HG02798 (cell line): Measurements from ENCODE around the gene DNAJC4.

ENCODE experiments used
- ATAC-seq: cut with Tn5 transposase; IDR thresholded peaks from one replicate; pipeline ENCODE4 v1.9.1; 2021; ENCODE audit warnings: mild to moderate bottlenecking; ENCODE audit not compliant: unreplicated experiment, poor library complexity

DNAJC4 gene

DNA sequence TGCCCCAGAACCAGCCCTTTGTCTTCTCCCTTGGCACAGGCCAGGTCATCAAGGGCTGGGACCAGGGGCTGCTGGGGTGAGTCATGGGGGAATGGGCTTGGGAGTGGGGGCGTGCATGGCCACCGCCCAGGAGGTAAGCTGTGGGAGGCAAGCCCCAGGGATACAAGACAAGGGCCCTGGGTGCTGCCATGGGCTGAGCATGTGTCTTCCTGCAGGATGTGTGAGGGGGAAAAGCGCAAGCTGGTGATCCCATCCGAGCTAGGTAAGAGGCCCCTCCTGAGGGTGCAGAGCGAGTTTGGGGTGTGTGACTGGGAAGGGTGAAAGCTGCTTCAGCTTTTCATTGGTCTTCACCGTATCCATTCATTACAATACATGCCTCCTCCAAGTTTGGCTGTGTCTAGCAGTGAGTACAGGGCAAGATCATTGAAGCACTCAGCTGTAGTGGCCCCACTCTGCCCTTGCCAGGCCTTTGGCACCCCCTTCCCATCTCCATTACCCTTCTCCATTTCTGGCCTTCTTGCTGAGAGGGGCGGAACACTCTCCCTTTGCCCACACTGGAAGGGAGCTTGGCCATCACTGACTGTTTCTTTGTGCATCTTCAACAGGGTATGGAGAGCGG lies 13.0 kb downstream of the DNAJC4 start:
- ATAC-seq = no peak

DNA sequence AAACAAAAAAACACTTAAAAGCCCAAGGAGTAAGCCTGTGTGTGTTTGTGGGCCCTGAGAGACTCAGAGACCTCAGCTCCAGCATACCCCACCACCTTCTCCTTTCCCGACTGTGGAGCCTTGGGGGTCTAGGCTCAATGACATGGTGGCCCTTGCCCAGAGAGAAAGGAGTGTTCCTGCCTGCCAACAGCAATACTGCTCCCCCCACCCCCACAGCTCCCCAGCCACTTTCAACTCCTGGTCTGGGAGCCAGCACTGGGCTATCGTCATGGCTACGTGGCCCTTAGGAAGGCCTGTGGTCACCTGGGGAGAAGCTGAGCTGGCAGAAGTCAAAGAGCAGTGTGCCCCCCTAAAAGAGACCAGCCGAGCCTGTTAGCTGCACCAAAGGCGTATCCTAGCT lies 13.8 kb downstream of the DNAJC4 start:
- no peak for ATAC-seq

DNA sequence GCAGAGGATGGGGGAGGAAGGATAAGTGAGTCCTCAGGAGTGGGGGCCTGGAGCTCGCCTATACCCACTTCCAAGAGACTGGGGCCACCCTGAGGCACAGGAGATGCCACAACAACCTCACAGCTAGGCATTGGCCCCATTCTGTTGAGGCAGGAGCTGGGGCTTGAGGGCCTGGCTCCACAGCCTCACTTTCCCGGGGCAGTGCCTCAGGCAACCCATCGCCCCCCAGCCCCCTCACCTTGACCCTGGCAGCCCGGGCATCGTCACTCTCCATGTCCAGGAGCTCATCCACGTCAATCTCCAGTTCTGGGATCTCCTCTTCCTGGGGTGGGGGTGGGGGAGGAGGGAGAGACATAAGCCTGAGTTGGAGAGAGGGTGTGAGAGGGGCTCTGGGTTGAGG lies 14.6 kb downstream of the DNAJC4 start:
- no peak for ATAC-seq

DNA sequence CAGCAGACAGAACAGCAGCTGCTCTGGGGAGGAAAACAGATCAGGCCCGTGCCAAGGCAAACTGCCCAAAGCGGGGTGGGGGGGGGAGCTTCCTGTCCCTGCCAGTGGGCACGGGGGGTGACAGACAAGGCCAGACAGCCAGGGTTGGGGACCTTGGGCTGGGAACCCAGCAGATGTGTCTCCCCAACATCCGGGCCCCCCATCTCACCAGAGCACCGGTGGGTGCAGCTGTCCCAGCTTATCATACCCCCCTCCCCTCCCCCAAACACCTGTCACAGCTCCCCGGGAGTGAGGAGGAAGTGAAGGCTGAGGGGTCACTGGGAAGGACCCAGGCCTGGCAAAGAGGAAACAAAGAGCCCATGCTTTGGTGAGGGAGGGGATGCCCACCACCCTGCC lies 15.1 kb downstream of the DNAJC4 start:
- no peak for ATAC-seq

DNA sequence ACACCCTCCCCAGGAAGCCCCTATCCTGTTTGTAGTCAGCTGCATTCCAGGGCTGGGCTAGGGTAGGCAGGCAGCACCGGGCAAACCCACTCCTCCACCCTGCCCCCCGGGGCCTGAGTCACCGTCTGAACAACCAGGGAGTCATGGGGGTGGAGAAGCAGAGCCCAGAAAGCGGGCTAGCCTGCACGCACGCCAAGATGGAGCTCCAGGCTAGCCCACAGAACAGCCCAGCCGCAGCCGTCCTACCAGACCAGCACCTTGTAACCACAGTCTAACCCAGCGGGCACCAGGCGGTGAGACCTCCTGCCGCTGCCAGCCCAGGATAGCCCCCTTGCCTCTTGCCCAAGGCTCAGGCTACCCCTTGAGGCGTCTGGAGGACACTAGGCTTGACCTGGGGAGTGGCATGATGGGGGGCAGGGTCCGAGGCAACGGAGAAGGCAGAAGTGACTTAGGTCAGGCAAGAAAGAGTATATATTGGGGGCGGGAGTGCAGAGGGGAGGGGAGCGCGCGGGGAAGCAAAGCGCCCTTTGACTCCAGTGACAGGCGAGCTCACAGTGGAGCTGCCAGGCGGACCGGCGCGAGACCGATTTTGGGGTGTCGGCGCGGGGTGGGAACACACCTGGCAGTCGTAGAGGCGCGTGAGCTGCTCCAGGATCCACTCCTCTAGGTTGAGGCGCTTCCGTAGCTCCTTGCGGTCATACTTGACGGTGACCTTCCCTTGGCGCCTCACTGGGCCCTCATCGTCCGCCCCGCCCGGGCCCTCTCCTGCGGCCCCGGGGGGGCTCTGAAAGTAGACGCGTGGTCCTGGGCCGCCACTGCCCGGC lies 15.7 kb downstream of the DNAJC4 start:
- no peak for ATAC-seq

DNA sequence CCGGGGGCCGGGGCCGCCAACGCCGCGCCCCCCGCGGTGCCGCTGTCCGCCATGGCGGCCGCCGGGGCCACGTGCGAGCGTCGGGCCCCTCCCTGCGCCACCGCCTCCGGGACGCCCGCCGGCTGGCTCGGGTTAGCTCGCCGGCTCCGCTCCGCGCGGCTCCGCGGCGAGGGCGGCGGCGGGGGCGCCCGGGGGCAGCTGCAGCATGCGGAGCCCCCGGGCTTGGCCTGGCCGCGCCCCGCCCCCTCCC lies 16.2 kb downstream of the DNAJC4 start:
- peak; percentile 22 for ATAC-seq

DNA sequence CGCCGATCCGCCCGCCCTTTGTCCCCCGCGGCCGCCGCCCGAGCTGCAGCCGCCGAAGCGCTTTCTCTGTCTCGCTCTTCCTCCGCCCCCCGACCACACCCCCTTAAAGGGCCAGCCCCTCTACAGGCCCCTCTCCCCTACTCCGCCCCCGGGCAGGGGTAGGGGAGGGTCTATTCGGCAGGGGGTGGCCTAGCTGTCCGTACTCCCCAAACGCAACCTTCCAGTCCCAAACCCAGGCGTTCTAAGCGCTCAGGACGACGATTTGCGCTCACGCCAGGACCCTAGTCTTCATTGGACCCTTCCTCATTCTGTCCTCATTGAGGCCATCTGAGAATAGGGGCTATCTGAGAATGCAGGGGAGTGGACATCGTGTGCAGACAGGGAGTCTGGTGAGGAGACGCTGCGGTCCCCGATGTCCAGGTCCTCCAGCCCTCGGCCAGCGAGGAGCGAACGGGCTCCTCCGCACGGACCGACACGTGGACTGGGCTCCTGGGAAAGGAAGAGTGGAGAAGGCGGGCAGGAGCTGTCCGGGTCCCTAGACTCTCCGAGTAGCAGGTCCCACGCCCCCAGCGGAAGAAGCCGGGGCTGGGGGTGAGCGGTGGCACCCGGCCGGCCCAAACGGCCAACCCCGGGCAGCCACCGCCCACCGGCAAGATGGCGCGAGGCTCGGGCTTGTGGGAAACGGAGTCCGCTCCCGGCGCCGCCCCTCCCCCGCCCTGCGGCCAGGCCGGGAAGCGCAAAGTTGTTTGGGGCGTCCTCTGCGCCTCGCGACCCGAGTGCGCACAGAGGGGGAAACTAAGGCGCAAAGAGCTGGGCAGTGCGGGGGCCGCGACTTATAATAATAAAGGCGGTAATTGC lies 16.8 kb downstream of the DNAJC4 start, which contains the start of gene PPP1R14B:
TSS of gene PPP1R14B (minus strand) at position 73 of the 858 bp plus-strand sequence. CDS start 270 bp downstream, outside the sequence.
- peak; percentile 42 for ATAC-seq

DNA sequence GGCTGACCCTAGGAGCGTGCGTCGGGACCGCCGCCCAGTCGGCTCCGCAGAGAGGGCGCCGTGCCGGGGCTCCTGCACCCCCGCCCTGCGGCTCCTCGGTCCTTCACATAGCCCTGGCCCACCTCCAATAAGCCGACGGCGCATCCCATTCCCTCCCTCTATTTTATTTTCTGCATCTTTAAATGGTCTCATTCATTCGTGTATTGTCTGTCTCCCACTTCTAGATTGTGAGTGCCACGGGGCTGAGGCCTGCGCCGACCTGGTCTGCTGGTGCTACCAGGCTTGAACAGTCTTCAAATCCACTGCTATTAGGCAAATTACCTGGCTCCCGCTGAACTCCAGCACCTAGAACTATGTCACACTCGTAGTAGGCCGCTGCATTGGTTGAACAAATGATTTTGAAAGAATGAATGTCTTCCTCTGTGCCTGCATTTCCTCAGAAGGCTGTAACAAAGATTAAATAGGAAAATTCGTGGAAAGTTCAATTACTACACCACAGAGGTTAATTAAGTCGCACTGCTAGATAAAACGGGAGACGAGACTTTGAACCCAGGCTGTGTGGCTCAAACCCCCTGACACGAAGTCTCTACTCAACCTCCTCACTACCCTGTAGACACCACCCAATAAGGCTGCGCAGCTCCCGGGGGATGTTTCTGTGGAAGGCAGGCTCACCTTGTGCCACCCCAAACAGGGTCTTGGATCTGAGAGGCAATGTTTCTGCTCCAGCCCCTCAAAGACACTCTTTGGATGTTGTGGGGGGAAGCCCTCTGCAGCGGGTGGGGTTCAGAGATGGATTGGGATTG lies 17.6 kb downstream of the DNAJC4 start:
- no peak for ATAC-seq

DNA sequence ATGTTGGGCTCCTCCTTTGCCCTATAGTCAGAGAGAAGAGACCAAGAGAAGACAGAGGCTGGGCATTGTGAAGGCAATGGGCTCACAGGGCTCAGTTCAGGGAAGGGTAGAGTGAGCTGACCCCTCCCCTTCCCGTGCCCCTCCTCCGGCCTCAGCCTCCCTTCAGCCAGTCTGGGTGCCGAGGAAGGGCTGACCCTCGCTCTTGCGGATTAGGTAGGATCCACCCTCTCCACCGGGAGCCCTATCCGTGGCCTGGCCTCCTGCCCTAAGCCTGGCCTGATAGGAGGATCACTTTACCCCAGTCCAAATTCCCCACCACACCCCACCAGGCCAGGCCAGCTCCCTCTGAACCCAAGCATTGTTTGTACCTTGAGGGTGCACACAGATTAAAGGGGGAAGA lies 18.2 kb downstream of the DNAJC4 start:
- ATAC-seq = no peak

DNA sequence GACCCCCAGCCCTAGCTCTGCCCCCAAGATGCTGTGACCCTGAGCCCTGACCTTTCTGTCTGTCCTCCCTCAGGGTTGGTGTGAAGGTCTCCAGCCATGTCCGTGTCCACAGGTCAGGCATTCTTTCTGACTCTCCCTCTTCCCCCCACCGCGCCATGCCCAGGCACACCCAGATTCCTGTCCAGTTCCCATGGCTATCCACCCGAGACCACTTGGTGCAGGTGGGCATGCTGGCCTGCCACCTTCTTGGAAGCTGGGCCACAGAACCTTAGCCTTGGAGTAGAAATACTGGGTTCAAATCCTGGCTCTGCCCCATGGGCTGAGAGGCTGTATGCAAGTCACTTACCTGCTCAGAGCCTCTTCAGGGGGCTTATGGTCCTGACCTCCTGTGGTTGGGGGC lies 18.7 kb downstream of the DNAJC4 start:
- no peak for ATAC-seq

DNA sequence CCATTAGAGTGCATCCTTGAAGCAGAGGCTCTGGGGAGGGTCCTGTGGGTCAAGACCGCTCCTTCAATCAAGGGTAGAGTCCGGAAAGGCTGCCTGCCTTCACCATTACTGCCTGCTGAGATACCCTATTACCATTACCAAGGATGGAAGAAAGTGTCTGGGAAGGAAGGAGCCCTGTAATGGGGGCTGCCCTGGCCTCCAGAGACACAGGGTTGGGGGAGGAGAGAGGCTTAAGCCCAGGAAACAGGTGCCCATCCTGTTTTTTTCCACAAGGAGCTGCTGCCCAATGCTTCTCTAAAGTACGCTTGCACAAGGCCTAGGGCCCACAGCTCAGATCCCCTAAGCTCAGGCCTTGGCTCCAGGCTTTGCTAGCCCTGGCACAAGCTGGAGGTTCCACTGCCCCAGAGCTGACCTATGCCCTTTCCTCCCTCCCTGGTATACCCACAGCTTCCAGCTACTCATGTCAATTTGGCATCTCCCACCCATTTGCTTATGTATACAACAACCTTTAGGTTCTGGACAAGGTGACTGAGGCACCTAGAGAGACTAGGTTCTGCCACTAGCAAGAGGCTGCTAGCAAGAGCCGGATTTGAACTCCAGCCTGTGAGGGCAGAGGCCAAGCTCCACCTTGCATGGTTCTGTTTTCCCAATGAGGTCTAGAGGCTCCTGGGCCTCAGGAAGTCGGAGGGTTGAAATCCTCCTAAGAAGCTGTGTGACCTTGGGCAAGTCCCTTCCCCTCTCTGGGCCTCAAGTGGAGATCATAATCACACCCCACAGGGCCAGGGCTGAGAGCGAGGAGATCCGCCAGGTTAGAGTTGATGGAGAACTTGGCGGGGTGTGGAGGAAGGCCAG lies 19.4 kb downstream of the DNAJC4 start:
- ATAC-seq = no peak

DNA sequence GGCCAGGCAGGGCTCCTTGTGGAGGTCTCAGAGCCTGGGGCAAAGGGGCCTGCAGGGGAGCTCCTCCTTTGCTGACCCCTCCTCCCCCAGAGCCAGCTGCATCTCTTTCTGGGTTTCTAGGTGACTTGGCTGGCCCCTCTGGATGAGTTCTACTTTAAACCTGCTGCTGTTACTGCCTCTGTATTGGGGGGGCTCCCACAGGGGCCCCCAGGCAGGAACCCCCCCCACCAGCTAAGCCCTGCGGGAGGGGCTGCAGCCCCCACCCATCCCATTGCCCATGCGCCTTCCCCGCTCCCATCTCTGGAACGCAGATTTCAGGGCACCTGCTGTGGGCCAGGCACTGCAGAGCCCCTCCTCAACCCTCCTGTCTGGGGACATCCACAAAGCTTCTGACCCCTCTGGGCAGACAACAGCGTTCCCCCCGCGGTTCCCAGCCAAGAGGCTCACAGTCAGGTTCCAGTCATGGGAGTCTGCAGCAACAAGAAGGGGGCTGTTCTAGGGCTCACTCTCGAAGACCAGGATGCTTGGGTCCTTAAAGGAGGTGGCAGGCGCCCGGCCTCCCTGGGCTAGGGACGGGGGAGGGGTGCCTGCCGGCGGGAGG lies 20.2 kb downstream of the DNAJC4 start:
- ATAC-seq = no peak

DNA sequence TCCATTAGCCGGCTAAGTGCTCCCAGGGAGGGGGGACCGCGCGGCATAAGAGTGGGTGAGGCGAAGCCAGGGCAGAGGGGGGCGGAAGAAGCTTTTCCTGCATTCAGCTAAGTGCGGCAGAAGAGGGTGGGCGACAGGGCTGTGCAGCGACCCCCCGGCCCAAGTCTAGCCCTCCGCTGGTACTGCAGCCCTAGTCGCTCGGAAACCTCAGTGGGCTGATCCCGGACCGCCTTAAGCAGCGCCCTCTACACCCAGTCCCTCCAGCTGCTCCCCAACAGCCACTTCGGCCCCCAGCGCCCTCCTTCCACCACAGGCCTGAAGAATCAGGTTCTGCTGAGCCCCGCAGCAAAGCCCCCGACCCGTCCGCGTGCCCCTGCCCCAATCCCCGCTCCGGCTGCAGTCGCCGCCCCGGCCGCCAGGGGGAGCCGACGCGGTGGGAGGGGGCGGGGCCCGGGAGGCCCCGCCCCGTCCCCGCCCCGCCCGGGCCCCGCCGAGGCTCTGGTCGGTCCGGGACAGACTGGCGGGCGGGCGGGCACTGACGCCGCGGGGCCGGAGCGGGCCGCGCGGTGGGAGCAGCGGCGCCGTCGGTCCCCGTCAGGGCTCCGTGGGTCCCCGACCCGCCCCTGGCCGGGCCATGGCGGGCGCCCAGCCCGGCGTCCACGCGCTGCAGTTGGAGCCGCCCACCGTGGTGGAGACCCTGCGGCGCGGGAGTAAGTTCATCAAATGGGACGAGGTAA lies 20.8 kb downstream of the DNAJC4 start, which contains the start of gene PLCB3:
TSS of gene PLCB3 (plus strand) at position 515 of the 737 bp plus-strand sequence. CDS start at position 635, 120 bp downstream.
- peak; percentile 46 for ATAC-seq

DNA sequence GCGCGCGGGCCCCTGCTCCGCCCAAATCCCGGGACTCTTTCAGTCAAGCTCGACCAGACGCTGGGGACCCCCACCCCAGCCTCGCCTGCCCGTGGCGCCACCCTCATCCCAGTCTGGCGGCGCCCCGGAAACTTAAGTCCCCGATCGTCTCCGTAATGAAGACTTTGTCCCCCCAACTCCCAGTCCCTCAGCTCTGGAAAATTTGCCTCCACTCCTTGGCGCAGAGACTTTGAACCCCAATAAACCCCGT lies 21.3 kb downstream of the DNAJC4 start:
- ATAC-seq = no peak

DNA sequence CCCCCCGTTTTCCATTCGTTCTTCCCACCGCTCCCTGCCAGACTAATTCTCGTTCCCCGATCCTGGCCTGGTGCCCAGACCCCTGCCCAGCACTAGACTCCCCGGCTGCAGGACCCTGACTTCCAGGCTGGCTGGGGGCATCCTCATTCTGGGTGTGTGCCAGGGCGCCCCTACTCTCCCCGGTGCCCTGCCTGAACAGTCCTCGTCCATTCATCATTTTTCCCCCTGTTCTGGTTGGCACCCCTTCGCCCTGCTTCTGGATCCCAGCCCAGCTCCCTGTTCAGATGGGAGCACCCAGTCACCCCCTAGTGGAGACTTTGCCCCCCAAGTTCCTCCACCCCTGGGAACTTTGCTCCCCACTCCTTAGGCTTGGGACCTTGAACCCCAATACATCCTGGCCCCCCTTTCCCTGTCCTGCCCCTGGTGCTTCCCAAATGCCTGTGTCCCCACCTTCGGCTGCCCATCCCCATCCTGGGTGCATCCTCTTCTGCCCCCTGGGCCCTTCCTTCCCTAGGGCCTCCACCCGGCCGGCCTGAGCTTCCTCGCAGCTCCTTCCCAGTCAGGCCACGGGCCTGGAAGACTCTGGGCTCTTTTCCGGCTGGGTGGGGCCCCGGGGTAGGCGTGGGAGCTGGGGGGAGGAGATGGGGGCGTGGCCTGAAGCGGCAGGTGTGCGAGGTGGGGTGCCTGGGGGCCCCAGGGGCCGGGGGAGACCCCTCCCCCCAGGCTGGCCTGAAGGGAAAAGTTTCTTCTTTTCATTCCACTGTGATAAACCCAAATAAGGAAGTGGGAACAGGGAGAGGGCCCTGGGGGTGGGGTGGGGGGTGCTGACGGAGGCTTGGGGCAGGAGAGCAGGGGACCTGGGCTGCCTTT lies 21.9 kb downstream of the DNAJC4 start:
- ATAC-seq = no peak

DNA sequence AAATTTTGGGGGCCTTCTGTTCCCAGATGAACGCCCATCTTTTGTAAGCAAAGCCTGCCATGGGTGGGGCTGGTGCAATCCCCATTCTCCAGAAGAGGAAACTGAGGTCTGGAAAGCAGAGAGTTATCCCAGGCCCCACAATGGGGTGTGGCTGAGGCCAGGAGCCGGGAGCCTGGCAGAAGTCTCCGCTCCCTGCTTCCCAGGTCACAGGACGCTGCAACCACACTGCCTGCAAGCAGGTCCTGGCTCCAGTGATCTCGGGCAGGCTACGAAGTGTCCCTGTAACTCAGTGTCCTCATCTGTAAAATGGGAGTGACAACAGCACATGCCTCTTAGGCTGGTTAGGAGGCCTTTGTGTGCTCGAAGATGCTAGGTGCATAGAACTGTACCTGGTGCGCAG lies 22.7 kb downstream of the DNAJC4 start:
- ATAC-seq = no peak

DNA sequence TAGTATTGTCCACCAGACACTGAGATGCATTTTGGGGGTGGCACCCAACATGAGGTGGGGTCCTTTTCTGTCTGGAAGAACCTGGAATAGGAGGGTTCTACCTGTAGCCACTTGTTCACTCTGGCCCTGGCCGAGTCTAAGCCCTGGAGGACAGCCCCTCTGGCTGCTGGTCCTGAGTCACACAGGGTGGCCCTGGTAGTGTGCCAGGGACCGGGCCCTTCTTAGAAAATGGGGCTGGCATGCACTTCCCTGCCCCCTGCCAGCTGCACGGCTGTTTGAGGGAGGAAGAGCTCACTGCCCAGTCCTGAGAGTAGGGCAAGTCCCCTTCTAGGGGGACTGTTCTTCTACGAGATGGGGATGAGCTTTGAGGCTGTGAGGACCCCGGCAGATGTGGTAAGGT lies 23.1 kb downstream of the DNAJC4 start:
- ATAC-seq = no peak

DNA sequence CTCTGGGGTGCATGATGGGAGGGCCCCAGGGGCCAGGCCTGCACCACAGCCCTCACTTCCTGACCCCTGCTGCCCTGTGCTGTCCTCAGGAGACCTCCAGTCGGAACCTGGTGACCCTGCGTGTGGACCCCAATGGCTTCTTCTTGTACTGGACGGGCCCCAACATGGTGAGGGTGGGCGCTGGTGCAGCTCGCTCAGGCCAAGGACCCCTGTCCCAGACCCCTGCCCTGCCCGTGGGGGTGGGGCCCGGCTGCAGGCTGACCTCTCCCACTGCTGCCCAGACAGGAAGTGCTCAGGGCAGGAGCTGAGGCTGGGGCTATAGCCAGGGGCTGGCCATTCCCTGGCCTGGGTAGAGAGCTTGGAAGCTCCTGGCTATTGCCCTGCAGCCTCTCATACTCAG lies 24.0 kb downstream of the DNAJC4 start:
- ATAC-seq = no peak
